ENCODE measurements around the gene ZNF12. TPM values are rescaled to one million over a fixed set of nuclear protein-coding genes. Genes with fewer than 3 reads are reported as not detected.
"Not testable (repeated sequence)": the region's sequence is repeated elsewhere in the genome, so short reads cannot be mapped to it uniquely, and the experiment has no call there.

Gene ZNF12
- polyA plus RNA-seq (2013, experiment 1 of 2), result 14.7 TPM
- polyA plus RNA-seq (2013, experiment 2 of 2), result 15.0 TPM

GRCh38 chr7:6706666-6707407 lies at the start of gene ZNF12:
ZNF12 (minus strand) TSS chr7:6706947; CDS start chr7:6705173, 1,774 bp downstream.
- 5 to 6% methylated on average over 55 to 61 of the region's 65 CpGs for WGBS, 2 experiments (ENCODE audit: insufficient coverage in 2 of 2)
- peak within 1 kb of the TSS; percentile 93 for H3K27ac ChIP-seq (ENCODE audit: low read depth, low read length, severe bottlenecking)

DNA sequence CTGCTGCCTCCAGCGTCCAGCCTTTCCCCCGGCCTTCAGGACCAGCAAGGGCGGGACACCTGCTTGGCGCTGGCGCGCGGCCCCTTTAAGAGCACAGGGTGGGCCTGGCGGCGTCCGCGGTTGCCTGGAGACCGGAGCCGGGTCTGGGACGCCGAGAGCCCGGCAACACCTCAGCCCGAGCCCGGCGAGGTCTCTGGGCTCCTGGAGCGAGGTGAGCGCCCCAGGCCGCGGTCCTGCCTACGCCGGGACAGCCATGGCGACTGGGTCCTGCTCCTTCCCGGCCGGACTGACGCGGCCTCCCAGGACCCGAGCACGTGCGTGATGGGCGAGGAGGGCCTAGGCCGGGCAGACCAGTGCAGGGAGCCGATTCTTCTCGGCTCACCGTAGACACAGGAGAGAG lies 47.2 kb upstream of the ZNF12 start, which contains the start of gene RSPH10B2:
TSS of gene RSPH10B2 (plus strand) at position 140 of the 400 bp plus-strand sequence. CDS start 3,575 bp downstream, outside the sequence.
- H3K4me1 ChIP-seq (ENCODE audit: control insufficient read depth, insufficient read depth, low read length, poor library complexity, severe bottlenecking); H3K4me3 ChIP-seq (ENCODE audit: extremely low read depth, insufficient read depth, low read length, poor library complexity, severe bottlenecking); H3K36me3 ChIP-seq (ENCODE audit: control insufficient read depth, insufficient read depth, low read length); H3K9me3 ChIP-seq (ENCODE audit: control insufficient read depth, low read length); H3K27ac ChIP-seq (ENCODE audit: low read depth, low read length, severe bottlenecking): not testable (repeated sequence)
- 13% methylated on average over 8 of the region's 38 CpGs; no CpG with 5 or more reads in 1 of the 2 experiments for WGBS, 2 experiments (ENCODE audit: insufficient coverage in 2 of 2)

More at GRCh38 chr7:6706666-6707407, at the start of gene ZNF12:
- Histone ChIP-seq H3K9me3 (ENCODE audit: control insufficient read depth, low read length) (peaks cover 41% of the 10 kb centered on the region), H3K4me1 (ENCODE audit: control insufficient read depth, insufficient read depth, low read length, poor library complexity, severe bottlenecking) (peaks cover 3% of the 10 kb centered on the region), H3K36me3 (ENCODE audit: control insufficient read depth, insufficient read depth, low read length) (peaks cover 35% of the 10 kb centered on the region), H3K4me3 (ENCODE audit: extremely low read depth, insufficient read depth, low read length, poor library complexity, severe bottlenecking) (peak within 1 kb of the TSS; percentile 86)

- H3K4me3 ChIP-seq (ENCODE audit: extremely low read depth, insufficient read depth, low read length, poor library complexity, severe bottlenecking), result not testable (repeated sequence)
- 94% methylated on average over 3 of the region's 6 CpGs; no CpG with 5 or more reads in 1 of the 2 experiments for WGBS, 2 experiments (ENCODE audit: insufficient coverage in 2 of 2)
These were observed 43.4 kb upstream of the ZNF12 start for GRCh38 chr7:6750173-6750572.

DNA sequence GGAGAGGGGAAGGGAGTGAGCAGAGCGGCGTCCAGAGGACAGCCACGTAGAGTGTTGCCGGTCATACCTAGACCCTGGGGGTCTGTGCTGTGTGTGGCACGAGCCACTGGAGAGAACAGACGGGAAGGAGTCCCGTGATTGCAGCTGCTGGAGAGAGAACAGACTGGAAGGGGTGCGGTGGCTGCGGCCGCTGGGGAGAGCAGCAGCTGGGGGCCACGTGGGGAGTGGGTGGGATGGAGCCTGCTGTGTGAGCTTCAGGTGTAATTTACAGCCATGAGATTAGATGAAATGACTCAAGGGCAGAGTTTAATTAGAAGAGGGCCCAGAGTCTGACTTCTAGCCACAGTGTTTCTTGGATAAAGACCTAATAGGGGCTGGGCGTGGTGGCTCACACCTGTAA lies 42.6 kb upstream of the ZNF12 start:
- WGBS, 2 experiments (ENCODE audit: insufficient coverage in 2 of 2), result no CpG with 5 or more reads among the region's 12 CpGs
- not testable (repeated sequence) for H3K4me1 ChIP-seq (ENCODE audit: control insufficient read depth, insufficient read depth, low read length, poor library complexity, severe bottlenecking); H3K9me3 ChIP-seq (ENCODE audit: control insufficient read depth, low read length); H3K27ac ChIP-seq (ENCODE audit: low read depth, low read length, severe bottlenecking); H3K36me3 ChIP-seq (ENCODE audit: control insufficient read depth, insufficient read depth, low read length); H3K4me3 ChIP-seq (ENCODE audit: extremely low read depth, insufficient read depth, low read length, poor library complexity, severe bottlenecking)

More at GRCh38 chr7:6750173-6750572, 43.4 kb upstream of the ZNF12 start:
- not testable (repeated sequence) for H3K9me3 ChIP-seq (ENCODE audit: control insufficient read depth, low read length); H3K27ac ChIP-seq (ENCODE audit: low read depth, low read length, severe bottlenecking); H3K4me1 ChIP-seq (ENCODE audit: control insufficient read depth, insufficient read depth, low read length, poor library complexity, severe bottlenecking); H3K36me3 ChIP-seq (ENCODE audit: control insufficient read depth, insufficient read depth, low read length)

- not testable (repeated sequence) for H3K4me1 ChIP-seq (ENCODE audit: control insufficient read depth, insufficient read depth, low read length, poor library complexity, severe bottlenecking); H3K4me3 ChIP-seq (ENCODE audit: extremely low read depth, insufficient read depth, low read length, poor library complexity, severe bottlenecking); H3K27ac ChIP-seq (ENCODE audit: low read depth, low read length, severe bottlenecking); H3K9me3 ChIP-seq (ENCODE audit: control insufficient read depth, low read length)
- peaks cover 12% of the 10 kb centered on the region for H3K36me3 ChIP-seq (ENCODE audit: control insufficient read depth, insufficient read depth, low read length)
- 73 to 100% methylated on average over 1 of the region's 12 CpGs for WGBS, 2 experiments (ENCODE audit: insufficient coverage in 2 of 2)
These were observed 37.8 kb upstream of the ZNF12 start for GRCh38 chr7:6744410-6745100.

GRCh38 chr7:6738415-6738814 lies 31.7 kb upstream of the ZNF12 start:
- no CpG with 5 or more reads among the region's 11 CpGs for WGBS, 2 experiments (ENCODE audit: insufficient coverage in 2 of 2)
- H3K36me3 ChIP-seq (ENCODE audit: control insufficient read depth, insufficient read depth, low read length), result peaks cover 47% of the 10 kb centered on the region
- not testable (repeated sequence) for H3K4me3 ChIP-seq (ENCODE audit: extremely low read depth, insufficient read depth, low read length, poor library complexity, severe bottlenecking); H3K4me1 ChIP-seq (ENCODE audit: control insufficient read depth, insufficient read depth, low read length, poor library complexity, severe bottlenecking); H3K9me3 ChIP-seq (ENCODE audit: control insufficient read depth, low read length); H3K27ac ChIP-seq (ENCODE audit: low read depth, low read length, severe bottlenecking)

GRCh38 chr7:6730343-6730633 lies 23.5 kb upstream of the ZNF12 start:
- WGBS, 2 experiments (ENCODE audit: insufficient coverage in 2 of 2), result 0 to 11% methylated on average over 4 to 9 of the region's 18 CpGs
- H3K9me3 ChIP-seq (ENCODE audit: control insufficient read depth, low read length), result no peaks in the 10 kb centered on the region
- H3K36me3 ChIP-seq (ENCODE audit: control insufficient read depth, insufficient read depth, low read length), result peaks cover 35% of the 10 kb centered on the region
- peak overlapping the region; percentile 79 for H3K4me3 ChIP-seq (ENCODE audit: extremely low read depth, insufficient read depth, low read length, poor library complexity, severe bottlenecking)
- H3K4me1 ChIP-seq (ENCODE audit: control insufficient read depth, insufficient read depth, low read length, poor library complexity, severe bottlenecking), result peaks cover 5% of the 10 kb centered on the region
- no peak overlapping the region for H3K27ac ChIP-seq (ENCODE audit: low read depth, low read length, severe bottlenecking)

- H3K36me3 ChIP-seq (ENCODE audit: control insufficient read depth, insufficient read depth, low read length), result peaks cover 29% of the 10 kb centered on the region
- no peaks in the 10 kb centered on the region for H3K9me3 ChIP-seq (ENCODE audit: control insufficient read depth, low read length)
- WGBS, 2 experiments (ENCODE audit: insufficient coverage in 2 of 2), result 1% methylated on average over 58 to 63 of the region's 66 CpGs
- H3K4me1 ChIP-seq (ENCODE audit: control insufficient read depth, insufficient read depth, low read length, poor library complexity, severe bottlenecking), result peaks cover 5% of the 10 kb centered on the region
- H3K27ac ChIP-seq (ENCODE audit: low read depth, low read length, severe bottlenecking), result peak overlapping the region; percentile 63
- H3K4me3 ChIP-seq (ENCODE audit: extremely low read depth, insufficient read depth, low read length, poor library complexity, severe bottlenecking), result peak overlapping the region; percentile 79
These were observed 23.0 kb upstream of the ZNF12 start for GRCh38 chr7:6729492-6730342.

GRCh38 chr7:6728893-6729491 lies 22.2 kb upstream of the ZNF12 start:
- H3K4me1 ChIP-seq (ENCODE audit: control insufficient read depth, insufficient read depth, low read length, poor library complexity, severe bottlenecking); H3K9me3 ChIP-seq (ENCODE audit: control insufficient read depth, low read length); H3K27ac ChIP-seq (ENCODE audit: low read depth, low read length, severe bottlenecking): not testable (repeated sequence)
- peak overlapping the region; percentile 79 for H3K4me3 ChIP-seq (ENCODE audit: extremely low read depth, insufficient read depth, low read length, poor library complexity, severe bottlenecking)
- H3K36me3 ChIP-seq (ENCODE audit: control insufficient read depth, insufficient read depth, low read length), result peaks cover 23% of the 10 kb centered on the region
- 82 to 85% methylated on average over 23 to 24 of the region's 29 CpGs for WGBS, 2 experiments (ENCODE audit: insufficient coverage in 2 of 2)

DNA sequence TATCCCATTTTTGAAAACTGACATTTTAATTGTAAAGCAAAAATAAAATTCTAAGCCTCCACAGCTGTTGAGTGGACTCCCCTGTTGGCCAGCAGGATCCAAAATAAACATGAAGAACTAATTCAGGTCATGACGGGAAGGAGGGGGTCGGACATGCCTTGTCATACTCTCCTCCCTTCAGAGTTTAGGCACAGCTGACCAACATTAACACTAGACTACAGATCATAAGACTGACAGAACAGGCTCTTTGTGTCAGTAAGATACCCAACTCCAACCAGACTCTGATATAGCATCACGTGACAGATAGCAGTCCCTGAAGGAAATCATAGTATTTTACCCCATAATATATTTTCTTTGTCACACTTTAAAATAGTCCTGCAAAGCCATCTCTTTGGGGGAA lies 20.9 kb upstream of the ZNF12 start:
- H3K27ac ChIP-seq (ENCODE audit: low read depth, low read length, severe bottlenecking), result no peak overlapping the region
- H3K9me3 ChIP-seq (ENCODE audit: control insufficient read depth, low read length), result no peaks in the 10 kb centered on the region
- WGBS, 2 experiments (ENCODE audit: insufficient coverage in 2 of 2), result 86 to 100% methylated on average over 2 of the region's 3 CpGs
- H3K4me1 ChIP-seq (ENCODE audit: control insufficient read depth, insufficient read depth, low read length, poor library complexity, severe bottlenecking), result peaks cover 5% of the 10 kb centered on the region
- H3K36me3 ChIP-seq (ENCODE audit: control insufficient read depth, insufficient read depth, low read length), result peaks cover 11% of the 10 kb centered on the region
- H3K4me3 ChIP-seq (ENCODE audit: extremely low read depth, insufficient read depth, low read length, poor library complexity, severe bottlenecking), result no peak overlapping the region
